BLaER1 (cell line): ENCODE measurements around the gene R3HDM2.
"Not testable (repeated sequence)": the region's sequence is repeated elsewhere in the genome, so short reads cannot be mapped to it uniquely, and the experiment has no call there.

Source experiments
- H3K27ac ChIP-seq: shearing (Covaris generic); formaldehyde crosslinking; 2 replicates; pipeline ENCODE4 v1.8.1; 2022
- H3K27me3 ChIP-seq: shearing (Covaris generic); formaldehyde crosslinking; 2 replicates; pipeline ENCODE4 v1.8.1; 2022
- H3K36me3 ChIP-seq: shearing (Covaris generic); formaldehyde crosslinking; 2 replicates; pipeline ENCODE4 v1.8.1; 2022
- H3K4me1 ChIP-seq: shearing (Covaris generic); formaldehyde crosslinking; 2 replicates; pipeline ENCODE4 v1.8.1; 2022
- H3K4me2 ChIP-seq: shearing (Covaris generic); formaldehyde crosslinking; 2 replicates; pipeline ENCODE4 v1.8.1; 2022
- H3K4me3 ChIP-seq: shearing (Covaris generic); formaldehyde crosslinking; 2 replicates; pipeline ENCODE4 v1.8.1; 2022
- H3K9ac ChIP-seq: shearing (Covaris generic); formaldehyde crosslinking; 2 replicates; pipeline ENCODE4 v1.8.1; 2022
- H3K9me3 ChIP-seq: shearing (Covaris generic); formaldehyde crosslinking; 2 replicates; pipeline ENCODE4 v1.8.1; 2022
- H4K20me1 ChIP-seq: shearing (Covaris generic); formaldehyde crosslinking; 2 replicates; pipeline ENCODE4 v1.8.1; 2022
- Cebpa-rat ChIP-seq: shearing (Covaris generic); IDR thresholded peaks from 2 replicates; pipeline ENCODE4 v1.8.1; 2022

R3HDM2 gene

GRCh38 chr12:57410534-57410933, 20.3 kb downstream of the R3HDM2 start:
- Histone ChIP-seq H3K4me3 (no peak overlapping the region), H3K4me2 (no peak overlapping the region), H3K27me3 (no peaks in the 10 kb centered on the region), H3K27ac (no peak overlapping the region), H3K4me1 (no peaks in the 10 kb centered on the region), H4K20me1 (peaks cover 54% of the 10 kb centered on the region), H3K36me3 (peaks cover 33% of the 10 kb centered on the region), H3K9me3 (no peaks in the 10 kb centered on the region), H3K9ac (no peak overlapping the region)
- no peak for TF ChIP-seq Cebpa-rat

- Histone ChIP-seq H3K27me3 (no peaks in the 10 kb centered on the region), H3K9me3 (no peaks in the 10 kb centered on the region), H3K4me2 (no peak overlapping the region), H3K36me3 (peaks cover 15% of the 10 kb centered on the region), H3K9ac (no peak overlapping the region), H3K27ac (no peak overlapping the region), H4K20me1 (peaks cover 35% of the 10 kb centered on the region; the same call in 1 of the 2 replicates), H3K4me1 (no peaks in the 10 kb centered on the region), H3K4me3 (no peak overlapping the region)
- TF ChIP-seq Cebpa-rat = no peak
Observed at GRCh38 chr12:57404966-57405640, 25.7 kb downstream of the R3HDM2 start.

GRCh38 chr12:57402156-57402555, 28.7 kb downstream of the R3HDM2 start:
- H3K4me2 ChIP-seq, H3K9me3 ChIP-seq, H3K4me1 ChIP-seq, H3K9ac ChIP-seq, H3K4me3 ChIP-seq, H3K27ac ChIP-seq, H3K27me3 ChIP-seq: not testable (repeated sequence)
- peaks cover 36% of the 10 kb centered on the region; the same call in 1 of the 2 replicates for H4K20me1 ChIP-seq
- peaks cover 15% of the 10 kb centered on the region; the same call in 1 of the 2 replicates for H3K36me3 ChIP-seq

- no peaks in the 10 kb centered on the region for H3K9me3 ChIP-seq
- H3K9ac ChIP-seq = no peak overlapping the region
- TF ChIP-seq Cebpa-rat = no peak
- H3K36me3 ChIP-seq = peaks cover 22% of the 10 kb centered on the region; the same call in 1 of the 2 replicates
- no peak overlapping the region for H3K4me2 ChIP-seq
- no peaks in the 10 kb centered on the region for H3K4me1 ChIP-seq
- H3K27ac ChIP-seq = no peak overlapping the region
- no peaks in the 10 kb centered on the region for H3K27me3 ChIP-seq
- H3K4me3 ChIP-seq = no peak overlapping the region
- H4K20me1 ChIP-seq = peaks cover 36% of the 10 kb centered on the region; the same call in 1 of the 2 replicates
Observed at GRCh38 chr12:57401165-57401564, 29.7 kb downstream of the R3HDM2 start.

- not testable (repeated sequence) for H3K27ac ChIP-seq, H3K4me1 ChIP-seq, H3K9me3 ChIP-seq, H3K4me3 ChIP-seq, H3K4me2 ChIP-seq, H3K9ac ChIP-seq, H3K27me3 ChIP-seq
- Histone ChIP-seq H3K36me3 (peaks cover 34% of the 10 kb centered on the region), H4K20me1 (peaks cover 26% of the 10 kb centered on the region; the same call in 1 of the 2 replicates)
Observed at GRCh38 chr12:57399718-57400463, 31.0 kb downstream of the R3HDM2 start.

GRCh38 chr12:57397441-57397840, 33.4 kb downstream of the R3HDM2 start:
- H3K4me2 ChIP-seq = no peak overlapping the region
- no peak overlapping the region for H3K4me3 ChIP-seq
- TF ChIP-seq Cebpa-rat = no peak
- no peaks in the 10 kb centered on the region for H3K27me3 ChIP-seq
- H3K27ac ChIP-seq = no peak overlapping the region
- no peaks in the 10 kb centered on the region for H3K9me3 ChIP-seq
- peaks cover 26% of the 10 kb centered on the region; the same call in 1 of the 2 replicates for H4K20me1 ChIP-seq
- H3K36me3 ChIP-seq = peaks cover 51% of the 10 kb centered on the region
- no peak overlapping the region for H3K9ac ChIP-seq
- H3K4me1 ChIP-seq = no peaks in the 10 kb centered on the region

GRCh38 chr12:57395121-57395520, 35.7 kb downstream of the R3HDM2 start:
- peaks cover 71% of the 10 kb centered on the region for H3K36me3 ChIP-seq
- TF ChIP-seq Cebpa-rat = no peak

GRCh38 chr12:57390174-57390573, 40.7 kb downstream of the R3HDM2 start:
- Histone ChIP-seq H4K20me1 (no peaks in the 10 kb centered on the region; the same call in 1 of the 2 replicates), H3K27me3 (no peaks in the 10 kb centered on the region), H3K4me1 (no peaks in the 10 kb centered on the region), H3K9ac (no peak overlapping the region), H3K4me2 (no peak overlapping the region), H3K27ac (no peak overlapping the region), H3K4me3 (no peak overlapping the region), H3K36me3 (peaks cover 78% of the 10 kb centered on the region), H3K9me3 (no peaks in the 10 kb centered on the region)
- no peak for TF ChIP-seq Cebpa-rat

More at GRCh38 chr12:57395121-57395520, 35.7 kb downstream of the R3HDM2 start:
- H3K9me3 ChIP-seq = no peaks in the 10 kb centered on the region
- no peak overlapping the region for H3K4me2 ChIP-seq
- no peak overlapping the region for H3K4me3 ChIP-seq
- H3K9ac ChIP-seq = no peak overlapping the region
- no peaks in the 10 kb centered on the region for H3K4me1 ChIP-seq
- H4K20me1 ChIP-seq = peaks cover 14% of the 10 kb centered on the region; the same call in 1 of the 2 replicates
- H3K27me3 ChIP-seq = no peaks in the 10 kb centered on the region
- no peak overlapping the region for H3K27ac ChIP-seq

GRCh38 chr12:57389033-57389432, 41.8 kb downstream of the R3HDM2 start:
- Histone ChIP-seq H3K9me3 (no peaks in the 10 kb centered on the region), H3K4me1 (no peaks in the 10 kb centered on the region), H3K36me3 (peaks cover 66% of the 10 kb centered on the region), H3K27me3 (no peaks in the 10 kb centered on the region), H3K4me2 (no peak overlapping the region), H3K9ac (no peak overlapping the region), H4K20me1 (no peaks in the 10 kb centered on the region; the same call in 1 of the 2 replicates), H3K27ac (no peak overlapping the region), H3K4me3 (no peak overlapping the region)
- no peak for TF ChIP-seq Cebpa-rat

GRCh38 chr12:57388425-57388824, 42.4 kb downstream of the R3HDM2 start:
- H3K4me3 ChIP-seq = no peak overlapping the region
- no peak overlapping the region for H3K27ac ChIP-seq
- no peak overlapping the region for H3K4me2 ChIP-seq
- no peak for TF ChIP-seq Cebpa-rat
- H3K9ac ChIP-seq = no peak overlapping the region
- H3K36me3 ChIP-seq = peaks cover 60% of the 10 kb centered on the region
- no peaks in the 10 kb centered on the region for H3K4me1 ChIP-seq
- no peaks in the 10 kb centered on the region; the same call in 1 of the 2 replicates for H4K20me1 ChIP-seq
- no peaks in the 10 kb centered on the region for H3K27me3 ChIP-seq
- H3K9me3 ChIP-seq = no peaks in the 10 kb centered on the region
